GM23338 (cell line): ENCODE measurements around the gene EXTL1. TPM values are rescaled to one million over a fixed set of nuclear protein-coding genes. Genes with fewer than 3 reads are reported as not detected.

Experiments used
- ATAC-seq: fragments of 200-7000 bp; cut with Tn5 transposase; 3 replicates; pipeline ENCODE4 v1.9.1; 2020
- DNase-seq: peaks from one replicate; pipeline ENCODE4 v3.0.0-alpha.2; 2015; ENCODE audit warnings: low spot score
- H2AFZ ChIP-seq: fragments of 200-600 bp; sonication (generic); 2 replicates; pipeline ENCODE4 v1.8.0; 2016; ENCODE audit warnings: antibody characterized with exemption, mild to moderate bottlenecking, moderate library complexity
- H3F3A ChIP-seq: fragments of 200-600 bp; sonication (generic); replicated peaks from 2 replicates; pipeline ENCODE4 v1.8.0; 2017; ENCODE audit warnings: antibody characterized with exemption, mixed run types, low read depth
- H3K27ac ChIP-seq: fragments of 200-600 bp; sonication (generic); 2 replicates; pipeline ENCODE4 v1.6.1; 2016; ENCODE audit warnings: low read depth
- H3K27me3 ChIP-seq: fragments of 200-600 bp; sonication (generic); 2 replicates; pipeline ENCODE4 v1.8.0; 2016; ENCODE audit warnings: mild to moderate bottlenecking, mixed run types, moderate library complexity; ENCODE audit not compliant: insufficient read depth
- H3K36me3 ChIP-seq: fragments of 200-600 bp; sonication (generic); 2 replicates; pipeline ENCODE4 v1.8.0; 2016; ENCODE audit warnings: mild to moderate bottlenecking; ENCODE audit not compliant: insufficient read depth
- H3K4me1 ChIP-seq: fragments of 200-600 bp; sonication (generic); 2 replicates; pipeline ENCODE4 v1.8.0; 2016; ENCODE audit warnings: mild to moderate bottlenecking, moderate library complexity; ENCODE audit not compliant: insufficient read depth
- H3K4me2 ChIP-seq: fragments of 200-600 bp; sonication (generic); 2 replicates; pipeline ENCODE4 v1.7.1; 2017; ENCODE audit warnings: mixed run types
- H3K4me3 ChIP-seq: fragments of 200-600 bp; sonication (generic); 2 replicates; pipeline ENCODE4 v1.6.1; 2016; ENCODE audit warnings: mixed run types
- H3K79me2 ChIP-seq: fragments of 200-600 bp; sonication (generic); replicated peaks from 2 replicates; pipeline ENCODE4 v1.8.0; 2017; ENCODE audit warnings: mild to moderate bottlenecking; ENCODE audit not compliant: insufficient read depth
- H3K9me2 ChIP-seq: fragments of 200-600 bp; sonication (generic); 2 replicates; pipeline ENCODE4 v1.8.0; 2017; ENCODE audit not compliant: insufficient read depth
- H4K20me1 ChIP-seq: fragments of 200-600 bp; sonication (generic); replicated peaks from 2 replicates; pipeline ENCODE4 v1.8.0; 2017; ENCODE audit warnings: mild to moderate bottlenecking; ENCODE audit not compliant: insufficient read depth
- H3K27ac Mint-ChIP-seq: 2 replicates; pipeline ENCODE4 v1.8.0; 2020; ENCODE audit warnings: inconsistent platforms, mild to moderate bottlenecking, moderate library complexity, mixed read lengths
- H3K27me3 Mint-ChIP-seq: 3 replicates; pipeline ENCODE4 v1.8.0; 2022; ENCODE audit warnings: low read depth, mild to moderate bottlenecking, moderate library complexity, mixed read lengths, inconsistent platforms; ENCODE audit not compliant: insufficient read depth, poor library complexity
- H3K36me3 Mint-ChIP-seq: 3 replicates; pipeline ENCODE4 v1.8.0; 2021; ENCODE audit warnings: low read depth, mild to moderate bottlenecking, inconsistent platforms, moderate library complexity, mixed read lengths
- H3K4me1 Mint-ChIP-seq: 3 replicates; pipeline ENCODE4 v1.8.0; 2020; ENCODE audit warnings: mild to moderate bottlenecking, inconsistent platforms, mixed read lengths
- H3K4me3 Mint-ChIP-seq: 3 replicates; pipeline ENCODE4 v1.8.0; 2021; ENCODE audit warnings: moderate library complexity, mild to moderate bottlenecking, inconsistent platforms, mixed read lengths
- H3K9me3 Mint-ChIP-seq: 3 replicates; pipeline ENCODE4 v1.8.0; 2020; ENCODE audit warnings: moderate library complexity, mild to moderate bottlenecking, inconsistent platforms, mixed read lengths
- CREB1 ChIP-seq: fragments of 250-450 bp; sonication (Bioruptor Pico); IDR thresholded peaks from 2 replicates; pipeline ENCODE4 v1.5.0; 2020; ENCODE audit warnings: low read depth, mild to moderate bottlenecking, moderate library complexity
- CTCF ChIP-seq, 2 experiments: fragments of 200-600 bp in 1 of 2; sonication (generic) in 1 of 2; conservative IDR thresholded peaks; 2 replicates each; pipeline versions ENCODE4 v1.5.1 to v1.6.1; 2016 to 2017; ENCODE audit warnings: antibody characterized with exemption in 2 of 2, low read depth in 2 of 2, mild to moderate bottlenecking in 2 of 2, moderate library complexity in 1 of 2
- EZH2 ChIP-seq: fragments of 200-600 bp; sonication (generic); IDR thresholded peaks from one replicate; pipeline ENCODE4 v1.8.0; 2017; ENCODE audit warnings: antibody characterized with exemption, mild to moderate bottlenecking, low read depth; ENCODE audit not compliant: unreplicated experiment
- JUNB ChIP-seq: IDR thresholded peaks from one replicate; pipeline ENCODE4 v1.6.1; 2016; ENCODE audit warnings: antibody characterized with exemption; ENCODE audit not compliant: unreplicated experiment
- NANOG ChIP-seq: IDR thresholded peaks from 2 replicates; pipeline ENCODE4 v1.6.1; 2016; ENCODE audit warnings: antibody characterized with exemption, borderline replicate concordance
- POLR2AphosphoS5 ChIP-seq: IDR thresholded peaks from 2 replicates; pipeline ENCODE4 v1.6.1; 2016; ENCODE audit warnings: antibody characterized with exemption, low read depth
- REST ChIP-seq: IDR thresholded peaks from one replicate; pipeline ENCODE4 v1.6.1; 2018; ENCODE audit warnings: antibody characterized with exemption; ENCODE audit not compliant: unreplicated experiment
- STAT1 ChIP-seq: IDR thresholded peaks from one replicate; pipeline ENCODE4 v1.6.1; 2016; ENCODE audit warnings: antibody characterized with exemption; ENCODE audit not compliant: unreplicated experiment
- ZNF114 ChIP-seq: fragments of 250-450 bp; sonication (Bioruptor Pico); IDR thresholded peaks from 2 replicates; pipeline ENCODE4 v1.5.0; 2020; ENCODE audit warnings: mild to moderate bottlenecking, moderate library complexity
- ZNF331 ChIP-seq: fragments of 250-450 bp; sonication (Bioruptor Pico); IDR thresholded peaks from 2 replicates; pipeline ENCODE4 v1.5.0; 2020; ENCODE audit warnings: low read depth, mild to moderate bottlenecking, moderate library complexity
- ZNF462 ChIP-seq: fragments of 250-450 bp; sonication (Bioruptor Pico); IDR thresholded peaks from 2 replicates; pipeline ENCODE4 v1.5.0; 2020; ENCODE audit warnings: mild to moderate bottlenecking, moderate library complexity
- polyA plus RNA-seq: library from polyadenylated mRNA; unstranded; fragments of >200 nt; fragmentation: Nextera tagmentation; extraction: Ambion mirVana; gene quantifications from 2 replicates; pipeline ENCODE4 v1.2.1, GENCODE V29; 2016
- total RNA-seq: library from RNA; depleted of rRNA; stranded (reverse); fragments of >200 nt; shearing (Covaris generic); gene quantifications from 2 replicates; pipeline ENCODE4 v1.2.3, GENCODE V29; 2014
- TF ChIP-seq, protein P1 (sequence below): IDR thresholded peaks from 2 replicates; pipeline ENCODE4 v1.6.1; 2016; ENCODE audit warnings: antibody characterized with exemption

The EXTL1 gene
- total and polyA plus RNA-seq, 2 experiments from 2014 or later = 0.37 to 1.2 TPM

- ATAC-seq (no peak), DNase-seq (no peak)
- no peaks in the 10 kb centered on the region for H3K79me2 ChIP-seq
- peaks cover 40% of the 10 kb centered on the region for H3K36me3 Mint-ChIP-seq
- H3K27me3 Mint-ChIP-seq = peaks cover 2% of the 10 kb centered on the region
- H4K20me1 ChIP-seq = no peaks in the 10 kb centered on the region; the same call in 1 of the 2 replicates
- peaks cover 12% of the 10 kb centered on the region; the same call in 1 of the 2 replicates for H3K36me3 ChIP-seq
- no peaks in the 10 kb centered on the region for H3K4me1 ChIP-seq
- no peak overlapping the region for H3K4me3 Mint-ChIP-seq
- H3K4me3 ChIP-seq = no peak overlapping the region
- H3K27me3 ChIP-seq = no peaks in the 10 kb centered on the region
- H3F3A ChIP-seq = no peaks in the 10 kb centered on the region
- TF ChIP-seq ZNF331 (CRISPR knock-in tag) (no peak), REST (no peak), STAT1 (no peak), JUNB (no peak), ZNF462 (CRISPR knock-in tag) (no peak), POLR2AphosphoS5 (no peak), CREB1 (CRISPR knock-in tag) (no peak), ZNF114 (CRISPR knock-in tag) (no peak), NANOG (no peak), CTCF (conservative IDR thresholded peaks at IDR 0.05; ENCODE audit: low read depth in 2 of 2) (no peak), EZH2 (no peak)
- TF ChIP-seq, protein P1, sequence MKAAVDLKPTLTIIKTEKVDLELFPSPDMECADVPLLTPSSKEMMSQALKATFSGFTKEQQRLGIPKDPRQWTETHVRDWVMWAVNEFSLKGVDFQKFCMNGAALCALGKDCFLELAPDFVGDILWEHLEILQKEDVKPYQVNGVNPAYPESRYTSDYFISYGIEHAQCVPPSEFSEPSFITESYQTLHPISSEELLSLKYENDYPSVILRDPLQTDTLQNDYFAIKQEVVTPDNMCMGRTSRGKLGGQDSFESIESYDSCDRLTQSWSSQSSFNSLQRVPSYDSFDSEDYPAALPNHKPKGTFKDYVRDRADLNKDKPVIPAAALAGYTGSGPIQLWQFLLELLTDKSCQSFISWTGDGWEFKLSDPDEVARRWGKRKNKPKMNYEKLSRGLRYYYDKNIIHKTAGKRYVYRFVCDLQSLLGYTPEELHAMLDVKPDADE = no peak
- no peaks in the 10 kb centered on the region for H3K9me2 ChIP-seq
- no peak overlapping the region for H3K4me2 ChIP-seq
- peaks cover 5% of the 10 kb centered on the region for H3K4me1 Mint-ChIP-seq
- no peaks in the 10 kb centered on the region; the same call in 2 of the 3 replicates for H3K9me3 Mint-ChIP-seq
- H3K27ac Mint-ChIP-seq = no peak overlapping the region
- H3K27ac ChIP-seq = no peak overlapping the region
- no peak overlapping the region for H2AFZ ChIP-seq
These were observed 35.9 kb upstream of the EXTL1 start for GRCh38 chr1:25985670-25986069.
